Endothelial cell of umbilical vein (primary cell): ENCODE results near the gene CTNND1. TPM values are rescaled to one million over a fixed set of nuclear protein-coding genes. Genes with fewer than 3 reads are reported as not detected.

Source experiments
- BruUV-seq: library from RNA; stranded (reverse); fragments of 400-500 nt; replicated peaks from 2 replicates; lab custom pipeline; 2021; lab: Mats Ljungman, UMichigan
- CTCF ChIA-PET: fragments of 300-600, 350-600 bp; sonication (Branson Sonifier 250); formaldehyde crosslinking; loops from one replicate; lab custom pipeline; 2021; ENCODE audit warnings: antibody characterized with exemption, inconsistent platforms; lab: Charles Lee
- POLR2A ChIA-PET: fragments of 300-600, 350-600 bp; sonication (Branson Sonifier 250); formaldehyde crosslinking; loops from one replicate; lab custom pipeline; 2021; ENCODE audit warnings: antibody characterized with exemption, inconsistent platforms; lab: Charles Lee
- DNase-seq: peaks from one replicate; pipeline ENCODE4 v3.0.0-alpha.2; 2011; ENCODE audit warnings: low read depth, low spot score
- FAIRE-seq: peaks from 2 replicates; lab custom pipeline; 2011; peaks lifted over from hg19 to GRCh38; lab: Jason Lieb, UNC
- H2AFZ ChIP-seq: 2 replicates; pipeline ENCODE4 v1.6.0; 2012; ENCODE audit warnings: low read depth, low read length, control low read depth, inconsistent platforms
- H3K27ac ChIP-seq: 2 replicates; pipeline ENCODE4 v1.5.1; 2011; ENCODE audit warnings: low read depth, mild to moderate bottlenecking, control low read depth, low read length, moderate library complexity; ENCODE audit not compliant: insufficient read depth
- H3K27me3 ChIP-seq, 2 experiments: 2 replicates each; pipeline versions ENCODE4 v1.6.0 to v1.6.1; 2011; ENCODE audit warnings: low read length in 2 of 2, mixed read lengths in 1 of 2; ENCODE audit not compliant: control insufficient read depth in 2 of 2, insufficient read depth in 2 of 2
- H3K36me3 ChIP-seq, 2 experiments: 2 replicates in 1 of 2; 3 replicates in 1 of 2; pipeline ENCODE4 v1.5.1; 2011; ENCODE audit warnings: low read length in 2 of 2, mild to moderate bottlenecking in 1 of 2, moderate library complexity in 1 of 2; ENCODE audit not compliant: control insufficient read depth in 2 of 2, insufficient read depth in 2 of 2; ENCODE audit errors: extremely low read depth in 1 of 2
- H3K4me1 ChIP-seq: 3 replicates; pipeline ENCODE4 v1.5.1; 2011; ENCODE audit warnings: mild to moderate bottlenecking, low read length; ENCODE audit not compliant: control insufficient read depth, insufficient read depth; ENCODE audit errors: extremely low read depth
- H3K4me2 ChIP-seq: 2 replicates; pipeline ENCODE4 v1.6.1; 2011; ENCODE audit warnings: low read length, control low read depth, mixed read lengths; ENCODE audit not compliant: insufficient read depth
- H3K4me3 ChIP-seq, 3 experiments: fragments of 200-600 bp in 1 of 3; sonication (generic), shearing (Covaris generic) in 1 of 3; replicated peaks in 1 of 3; 2 replicates each; pipeline ENCODE4 v1.5.1; 2011 to 2016; ENCODE audit warnings: control low read depth in 3 of 3, low read length in 3 of 3, mild to moderate bottlenecking in 2 of 3, inconsistent platforms in 1 of 3, low read depth in 1 of 3, moderate library complexity in 1 of 3; ENCODE audit not compliant: insufficient read depth in 1 of 3
- H3K79me2 ChIP-seq: 2 replicates; pipeline ENCODE4 v1.6.0; 2012; ENCODE audit warnings: low read length, inconsistent platforms; ENCODE audit not compliant: control insufficient read depth, insufficient read depth
- H3K9ac ChIP-seq: replicated peaks from 2 replicates; pipeline ENCODE3; 2011; ENCODE audit warnings: low read length, control low read depth; ENCODE audit not compliant: insufficient read depth; ENCODE audit errors: extremely low read depth
- H3K9me1 ChIP-seq: replicated peaks from 3 replicates; pipeline ENCODE4 v1.6.0; 2011; ENCODE audit warnings: mild to moderate bottlenecking, low read length; ENCODE audit not compliant: control insufficient read depth, insufficient read depth; ENCODE audit errors: extremely low read depth
- H3K9me3 ChIP-seq: replicated peaks from 2 replicates; pipeline ENCODE4 v1.5.1; 2012; ENCODE audit warnings: low read length, inconsistent platforms; ENCODE audit not compliant: control insufficient read depth, insufficient read depth
- H4K20me1 ChIP-seq: replicated peaks from 2 replicates; pipeline ENCODE3; 2011; ENCODE audit warnings: mild to moderate bottlenecking, low read length; ENCODE audit not compliant: control insufficient read depth, insufficient read depth; ENCODE audit errors: extremely low read depth
- EZH2 ChIP-seq: IDR thresholded peaks from 2 replicates; pipeline ENCODE4 v1.6.1; 2012; ENCODE audit warnings: borderline replicate concordance, low read depth, mild to moderate bottlenecking, moderate library complexity, low read length, inconsistent platforms; ENCODE audit not compliant: severe bottlenecking
- GATA2 ChIP-seq: IDR thresholded peaks from 2 replicates; pipeline ENCODE4 v1.7.0; 2011; ENCODE audit warnings: low read depth, mild to moderate bottlenecking, moderate library complexity, mixed read lengths, low read length; ENCODE audit not compliant: insufficient read length, insufficient read depth
- POLR2AphosphoS5 ChIP-seq: IDR thresholded peaks from 2 replicates; pipeline ENCODE4 v1.6.1; 2012; ENCODE audit warnings: low read depth, mild to moderate bottlenecking, control low read depth, low read length, moderate library complexity; ENCODE audit not compliant: insufficient read depth
- dilution Hi-C: fragments of 300-500 bp; cut with MboI; formaldehyde crosslinking; loops from one replicate; pipeline ENCODE4 v1.15.0; 2019; ENCODE audit warnings: low sequenced_read_pairs; ENCODE audit not compliant: extremely low pct_ligation_motif_present
- intact Hi-C: fragments of 100-400 bp; cut with micrococcal nuclease; formaldehyde crosslinking; loops from one replicate; pipeline ENCODE4 v1.10.0; 2022
- polyA plus RNA-seq, 4 experiments: library from polyadenylated mRNA; depleted of rRNA in 3 of 4; stranded (reverse) in 3 of 4; unstranded in 1 of 4; fragments of >200 nt; gene quantifications; 2 replicates each; pipeline versions ENCODE4 v1.2.1 to v1.2.3, GENCODE V29; 2011 to 2012; ENCODE audit warnings: missing spikeins in 1 of 4
- small RNA-seq: library from RNA; depleted of rRNA; stranded (forward); fragments of <200 nt; gene quantifications from one replicate; pipeline ENCODE3, GENCODE V24; 2012; ENCODE audit warnings: low replicate concordance, low read depth; ENCODE audit not compliant: insufficient read depth, insufficient read length
- total RNA-seq: library from RNA; stranded (reverse); gene quantifications from 2 replicates; pipeline ENCODE4 v1.2.3, GENCODE V29; 2021

Gene CTNND1
- total and polyA plus RNA-seq, 2 donors (not counting 3 experiments of a cell fraction or from before 2014, with no cell fraction given) = 152 to 268 TPM

GRCh38 chr11:57868491-57868890 is 106.9 kb downstream of the CTNND1 start:
- H4K20me1 ChIP-seq = no peaks in the 10 kb centered on the region
- no peak for DNase-seq
- no peaks in the 10 kb centered on the region for H3K4me1 ChIP-seq
- no peaks in the 10 kb centered on the region for H3K9me3 ChIP-seq
- no peak overlapping the region for H3K4me2 ChIP-seq
- ChIA-PET CTCF (interaction anchor here (1.2 kb wide), 1 partner anchor 418 kb away, joined by 3 read pairs; no protein-coding TSS in a partner anchor), POLR2A (no interaction called here)
- no peaks in the 10 kb centered on the region for H3K79me2 ChIP-seq
- no peak for FAIRE-seq
- H3K9ac ChIP-seq = no peak overlapping the region
- no peak overlapping the region for H2AFZ ChIP-seq
- H3K4me3 ChIP-seq = no peak overlapping the region
- TF ChIP-seq GATA2 = no peak
- no peak for TF ChIP-seq POLR2AphosphoS5
- TF ChIP-seq EZH2 = no peak
- H3K36me3 ChIP-seq = no peaks in the 10 kb centered on the region
- intact Hi-C loops (no loop called here), dilution Hi-C loops (no loop called here)
- no peaks in the 10 kb centered on the region for H3K27me3 ChIP-seq
- no TSS peak for BruUV-seq
- no peaks in the 10 kb centered on the region for H3K9me1 ChIP-seq
- H3K27ac ChIP-seq = no peak overlapping the region

Small RNAs within 50 kb of the gene (small RNA-seq; reads per million reads assigned to genes)
- gene AP001931.1 (not detected), gene TMX2-CTNND1 (not detected)

Other genes with a start within 250 kb of the CTNND1 start
- gene SLC43A1, start 246.1 kb upstream of the CTNND1 start, total RNA-seq = 11.3 and 13.7 TPM in 2 replicates
- gene SLC43A1, start 246.1 kb upstream of the CTNND1 start, polyA plus RNA-seq = 19.5 and 22.7 TPM in 2 replicates
- 64.2 and 105 TPM in 2 replicates for gene TIMM10, start 231.0 kb upstream of the CTNND1 start, total RNA-seq
- 109 and 128 TPM in 2 replicates for gene TIMM10, start 231.0 kb upstream of the CTNND1 start, polyA plus RNA-seq
- not detected in 2 replicates for gene SMTNL1, start 224.2 kb upstream of the CTNND1 start, total RNA-seq
- not detected in 2 replicates for gene SMTNL1, start 224.2 kb upstream of the CTNND1 start, polyA plus RNA-seq
- 10.8 and 22.3 TPM in 2 replicates for gene UBE2L6, start 194.1 kb upstream of the CTNND1 start, total RNA-seq
- gene UBE2L6, start 194.1 kb upstream of the CTNND1 start, polyA plus RNA-seq = 25.2 and 31.2 TPM in 2 replicates
- gene SERPING1, start 164.1 kb upstream of the CTNND1 start, total RNA-seq = not detected in 2 replicates
- 0.30 TPM in 1 of 2 replicates, not detected in the other for gene SERPING1, start 164.1 kb upstream of the CTNND1 start, polyA plus RNA-seq
- 0.24 and 0.30 TPM in 2 replicates for gene YPEL4, start 111.9 kb upstream of the CTNND1 start, total RNA-seq
- gene YPEL4, start 111.9 kb upstream of the CTNND1 start, polyA plus RNA-seq = 0.03 and 0.06 TPM in 2 replicates
- gene CLP1, start 104.0 kb upstream of the CTNND1 start, total RNA-seq = 17.9 and 20.9 TPM in 2 replicates
- 19.4 and 20.8 TPM in 2 replicates for gene CLP1, start 104.0 kb upstream of the CTNND1 start, polyA plus RNA-seq
- 67.4 and 74.0 TPM in 2 replicates for gene ZDHHC5, start 93.7 kb upstream of the CTNND1 start, total RNA-seq
- gene ZDHHC5, start 93.7 kb upstream of the CTNND1 start, polyA plus RNA-seq = 52.9 and 61.1 TPM in 2 replicates
- 25.1 TPM in 2 replicates for gene MED19, start 49.6 kb upstream of the CTNND1 start, total RNA-seq
- gene MED19, start 49.6 kb upstream of the CTNND1 start, polyA plus RNA-seq = 48.0 and 80.3 TPM in 2 replicates
- gene TMX2, start 49.2 kb upstream of the CTNND1 start, total RNA-seq = 66.3 and 67.7 TPM in 2 replicates
- 52.7 and 55.9 TPM in 2 replicates for gene TMX2, start 49.2 kb upstream of the CTNND1 start, polyA plus RNA-seq
- gene SELENOH, start 20.3 kb upstream of the CTNND1 start, total RNA-seq = 161 and 167 TPM in 2 replicates
- gene SELENOH, start 20.3 kb upstream of the CTNND1 start, polyA plus RNA-seq = 218 and 247 TPM in 2 replicates
- not detected in 2 replicates for gene BTBD18, start 10.0 kb upstream of the CTNND1 start, total RNA-seq
- gene BTBD18, start 10.0 kb upstream of the CTNND1 start, polyA plus RNA-seq = not detected in 2 replicates